Neural cell (in vitro differentiated cells): Measurements from ENCODE around the gene WDR33. TPM values are rescaled to one million over a fixed set of nuclear protein-coding genes. Genes with fewer than 3 reads are reported as not detected.

ENCODE experiments used
- H2AFZ ChIP-seq: fragments of 200-600, 300-800 bp; sonication (generic), shearing (Covaris generic); 2 replicates; pipeline ENCODE4 v1.6.0; 2014; ENCODE audit warnings: low read depth, mild to moderate bottlenecking, antibody characterized with exemption, low read length, moderate library complexity
- H3F3A ChIP-seq: fragments of 200-600 bp; shearing (Covaris generic); 2 replicates; pipeline ENCODE4 v1.6.1; 2016; ENCODE audit warnings: mild to moderate bottlenecking, moderate library complexity, mixed read lengths, antibody characterized with exemption, low read length; ENCODE audit not compliant: insufficient read depth, poor library complexity, severe bottlenecking
- H3K27ac ChIP-seq: fragments of 200-600, 300-800 bp; sonication (generic), shearing (Covaris generic); 2 replicates; pipeline ENCODE4 v1.5.1; 2014; ENCODE audit warnings: mild to moderate bottlenecking, low read length, moderate library complexity
- H3K27me3 ChIP-seq: fragments of 300-800, 200-600 bp; sonication (generic), shearing (Covaris generic); 2 replicates; pipeline ENCODE4 v1.6.0; 2014; ENCODE audit warnings: mild to moderate bottlenecking, low read depth, low read length, moderate library complexity; ENCODE audit not compliant: insufficient read depth
- H3K36me3 ChIP-seq: fragments of 300-800, 200-600 bp; sonication (generic), shearing (Covaris generic); 2 replicates; pipeline ENCODE4 v1.5.1; 2014; ENCODE audit warnings: mild to moderate bottlenecking, antibody characterized with exemption, low read length, moderate library complexity; ENCODE audit not compliant: insufficient read depth
- H3K4me2 ChIP-seq: fragments of 300-800, 200-600 bp; sonication (generic), shearing (Covaris generic); 2 replicates; pipeline ENCODE4 v1.6.0; 2014; ENCODE audit warnings: mild to moderate bottlenecking, low read length
- H3K4me3 ChIP-seq: fragments of 300-800, 200-600 bp; sonication (generic), shearing (Covaris generic); 2 replicates; pipeline ENCODE4 v1.5.1; 2014; ENCODE audit warnings: mild to moderate bottlenecking, low read length, moderate library complexity
- H3K79me2 ChIP-seq: fragments of 200-600 bp; shearing (Covaris generic); replicated peaks from 2 replicates; pipeline ENCODE4 v1.6.0; 2014; ENCODE audit warnings: mild to moderate bottlenecking, low read length, moderate library complexity; ENCODE audit not compliant: insufficient read depth
- H3K9ac ChIP-seq: fragments of 300-800, 200-600 bp; sonication (generic), shearing (Covaris generic); 2 replicates; pipeline ENCODE4 v1.6.1; 2016; ENCODE audit warnings: mild to moderate bottlenecking, low read length, mixed read lengths
- H3K9me2 ChIP-seq: fragments of 200-600 bp; shearing (Covaris generic); 2 replicates; pipeline ENCODE4 v1.6.1; 2016; ENCODE audit warnings: mild to moderate bottlenecking, low read length, mixed read lengths; ENCODE audit not compliant: insufficient read depth
- H3K9me3 ChIP-seq: fragments of 200-600, 300-800 bp; sonication (generic), shearing (Covaris generic); 2 replicates; pipeline ENCODE4 v1.6.1; 2016; ENCODE audit warnings: mild to moderate bottlenecking, mixed run types, low read length, moderate library complexity, mixed read lengths
- H4K20me1 ChIP-seq: fragments of 200-600 bp; shearing (Covaris generic); 2 replicates; pipeline ENCODE4 v1.6.1; 2016; ENCODE audit warnings: mild to moderate bottlenecking, mixed run types; ENCODE audit not compliant: insufficient read depth
- EP300 ChIP-seq: fragments of 450-650 bp; conservative IDR thresholded peaks from 2 replicates; pipeline ENCODE4 v1.6.1; 2014; ENCODE audit warnings: antibody characterized with exemption, mild to moderate bottlenecking, moderate library complexity; ENCODE audit not compliant: poor library complexity, severe bottlenecking
- EZH2 ChIP-seq: fragments of 200-600, 300-800 bp; shearing (Covaris generic), sonication (generic); IDR thresholded peaks from 2 replicates; pipeline ENCODE4 v1.6.1; 2014; ENCODE audit warnings: antibody characterized with exemption, low read length, borderline replicate concordance, mild to moderate bottlenecking; ENCODE audit not compliant: insufficient read depth, poor library complexity, severe bottlenecking
- MXI1 ChIP-seq: fragments of 450-650 bp; conservative IDR thresholded peaks from 2 replicates; pipeline ENCODE4 v1.6.1; 2014; ENCODE audit warnings: antibody characterized with exemption, mild to moderate bottlenecking; ENCODE audit not compliant: poor library complexity, severe bottlenecking
- POLR2AphosphoS5 ChIP-seq: IDR thresholded peaks from 2 replicates; pipeline ENCODE4 v1.6.1; 2012
- RAD21 ChIP-seq: fragments of 450-650 bp; conservative IDR thresholded peaks from 2 replicates; pipeline ENCODE4 v1.6.1; 2014; ENCODE audit warnings: antibody characterized with exemption, mild to moderate bottlenecking, moderate library complexity
- SMC3 ChIP-seq: fragments of 450-650 bp; conservative IDR thresholded peaks from 2 replicates; pipeline ENCODE4 v1.6.1; 2014; ENCODE audit warnings: antibody characterized with exemption, mild to moderate bottlenecking, moderate library complexity; ENCODE audit not compliant: poor library complexity
- TAF1 ChIP-seq: IDR thresholded peaks from 2 replicates; pipeline ENCODE4 v1.6.1; 2012; ENCODE audit warnings: low read depth
- polyA plus RNA-seq: library from polyadenylated mRNA; depleted of rRNA; stranded (reverse); fragments of >200 nt; gene quantifications from 2 replicates; pipeline ENCODE4 v1.2.3, GENCODE V29; 2014
- TF ChIP-seq, protein P1 (sequence below): fragments of 450-650 bp; IDR thresholded peaks from 2 replicates; pipeline ENCODE4 v1.5.1; 2014; ENCODE audit warnings: antibody characterized with exemption, mild to moderate bottlenecking, moderate library complexity; ENCODE audit not compliant: poor library complexity, severe bottlenecking
- TF ChIP-seq, protein P2 (sequence below): IDR thresholded peaks from 2 replicates; pipeline ENCODE4 v1.6.1; 2012; ENCODE audit warnings: borderline replicate concordance

WDR33 gene
- polyA plus RNA-seq, 1 donor from 2014 or later: 58.7 TPM

DNA sequence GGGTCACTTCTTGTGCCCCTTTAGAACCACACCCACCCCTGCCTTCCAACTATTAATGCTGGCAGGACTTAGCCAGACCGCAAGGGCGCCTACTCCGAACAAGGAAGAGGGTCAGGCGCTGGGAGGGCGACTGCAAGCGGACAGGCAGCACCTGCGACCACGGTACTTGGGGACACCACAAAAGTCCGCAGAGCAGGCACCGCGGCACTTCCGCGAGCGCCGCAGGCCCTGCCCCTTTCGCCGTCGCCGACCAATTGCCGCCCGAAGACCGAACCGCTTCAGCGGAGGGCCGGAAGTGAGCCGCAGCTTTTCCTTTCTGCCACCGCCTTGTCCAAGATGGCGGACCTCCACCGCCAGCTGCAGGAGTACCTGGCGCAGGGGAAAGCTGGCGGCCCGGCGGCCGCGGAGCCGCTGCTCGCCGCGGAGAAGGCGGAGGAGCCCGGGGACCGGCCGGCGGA, 109.7 kb downstream of the WDR33 start, which contains the start of gene SFT2D3:
Gene SFT2D3, plus strand, starts transcription at position 305 of the 458 bp plus-strand sequence. Its CDS starts 32 bp downstream, at position 337.
- no peaks in the 10 kb centered on the region for H3K27me3 ChIP-seq
- peaks cover 20% of the 10 kb centered on the region for H3K79me2 ChIP-seq
- H4K20me1 ChIP-seq: no peaks in the 10 kb centered on the region
- H3K9me3 ChIP-seq: no peaks in the 10 kb centered on the region
- TF ChIP-seq TAF1: no peak
- peak; percentile 90 for TF ChIP-seq POLR2AphosphoS5
- peak; percentile 16 for TF ChIP-seq RAD21
- TF ChIP-seq EZH2: no peak
- TF ChIP-seq, protein P1, sequence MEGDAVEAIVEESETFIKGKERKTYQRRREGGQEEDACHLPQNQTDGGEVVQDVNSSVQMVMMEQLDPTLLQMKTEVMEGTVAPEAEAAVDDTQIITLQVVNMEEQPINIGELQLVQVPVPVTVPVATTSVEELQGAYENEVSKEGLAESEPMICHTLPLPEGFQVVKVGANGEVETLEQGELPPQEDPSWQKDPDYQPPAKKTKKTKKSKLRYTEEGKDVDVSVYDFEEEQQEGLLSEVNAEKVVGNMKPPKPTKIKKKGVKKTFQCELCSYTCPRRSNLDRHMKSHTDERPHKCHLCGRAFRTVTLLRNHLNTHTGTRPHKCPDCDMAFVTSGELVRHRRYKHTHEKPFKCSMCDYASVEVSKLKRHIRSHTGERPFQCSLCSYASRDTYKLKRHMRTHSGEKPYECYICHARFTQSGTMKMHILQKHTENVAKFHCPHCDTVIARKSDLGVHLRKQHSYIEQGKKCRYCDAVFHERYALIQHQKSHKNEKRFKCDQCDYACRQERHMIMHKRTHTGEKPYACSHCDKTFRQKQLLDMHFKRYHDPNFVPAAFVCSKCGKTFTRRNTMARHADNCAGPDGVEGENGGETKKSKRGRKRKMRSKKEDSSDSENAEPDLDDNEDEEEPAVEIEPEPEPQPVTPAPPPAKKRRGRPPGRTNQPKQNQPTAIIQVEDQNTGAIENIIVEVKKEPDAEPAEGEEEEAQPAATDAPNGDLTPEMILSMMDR: no peak
- TF ChIP-seq EP300: no peak
- TF ChIP-seq, protein P2, sequence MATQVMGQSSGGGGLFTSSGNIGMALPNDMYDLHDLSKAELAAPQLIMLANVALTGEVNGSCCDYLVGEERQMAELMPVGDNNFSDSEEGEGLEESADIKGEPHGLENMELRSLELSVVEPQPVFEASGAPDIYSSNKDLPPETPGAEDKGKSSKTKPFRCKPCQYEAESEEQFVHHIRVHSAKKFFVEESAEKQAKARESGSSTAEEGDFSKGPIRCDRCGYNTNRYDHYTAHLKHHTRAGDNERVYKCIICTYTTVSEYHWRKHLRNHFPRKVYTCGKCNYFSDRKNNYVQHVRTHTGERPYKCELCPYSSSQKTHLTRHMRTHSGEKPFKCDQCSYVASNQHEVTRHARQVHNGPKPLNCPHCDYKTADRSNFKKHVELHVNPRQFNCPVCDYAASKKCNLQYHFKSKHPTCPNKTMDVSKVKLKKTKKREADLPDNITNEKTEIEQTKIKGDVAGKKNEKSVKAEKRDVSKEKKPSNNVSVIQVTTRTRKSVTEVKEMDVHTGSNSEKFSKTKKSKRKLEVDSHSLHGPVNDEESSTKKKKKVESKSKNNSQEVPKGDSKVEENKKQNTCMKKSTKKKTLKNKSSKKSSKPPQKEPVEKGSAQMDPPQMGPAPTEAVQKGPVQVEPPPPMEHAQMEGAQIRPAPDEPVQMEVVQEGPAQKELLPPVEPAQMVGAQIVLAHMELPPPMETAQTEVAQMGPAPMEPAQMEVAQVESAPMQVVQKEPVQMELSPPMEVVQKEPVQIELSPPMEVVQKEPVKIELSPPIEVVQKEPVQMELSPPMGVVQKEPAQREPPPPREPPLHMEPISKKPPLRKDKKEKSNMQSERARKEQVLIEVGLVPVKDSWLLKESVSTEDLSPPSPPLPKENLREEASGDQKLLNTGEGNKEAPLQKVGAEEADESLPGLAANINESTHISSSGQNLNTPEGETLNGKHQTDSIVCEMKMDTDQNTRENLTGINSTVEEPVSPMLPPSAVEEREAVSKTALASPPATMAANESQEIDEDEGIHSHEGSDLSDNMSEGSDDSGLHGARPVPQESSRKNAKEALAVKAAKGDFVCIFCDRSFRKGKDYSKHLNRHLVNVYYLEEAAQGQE: peak; percentile 78
- no peak for TF ChIP-seq MXI1
- peak; percentile 7 for TF ChIP-seq SMC3
- H3K9ac ChIP-seq: peak within 1 kb of the TSS; percentile 80
- peaks cover 10% of the 10 kb centered on the region for H3F3A ChIP-seq
- no peaks in the 10 kb centered on the region for H3K9me2 ChIP-seq
- peak within 1 kb of the TSS; percentile 85 for H3K4me3 ChIP-seq
- H3K4me2 ChIP-seq: peak within 1 kb of the TSS; percentile 94
- H2AFZ ChIP-seq: peak within 1 kb of the TSS; percentile 86
- H3K27ac ChIP-seq: peak within 1 kb of the TSS; percentile 85
- peaks cover 7% of the 10 kb centered on the region for H3K36me3 ChIP-seq

DNA sequence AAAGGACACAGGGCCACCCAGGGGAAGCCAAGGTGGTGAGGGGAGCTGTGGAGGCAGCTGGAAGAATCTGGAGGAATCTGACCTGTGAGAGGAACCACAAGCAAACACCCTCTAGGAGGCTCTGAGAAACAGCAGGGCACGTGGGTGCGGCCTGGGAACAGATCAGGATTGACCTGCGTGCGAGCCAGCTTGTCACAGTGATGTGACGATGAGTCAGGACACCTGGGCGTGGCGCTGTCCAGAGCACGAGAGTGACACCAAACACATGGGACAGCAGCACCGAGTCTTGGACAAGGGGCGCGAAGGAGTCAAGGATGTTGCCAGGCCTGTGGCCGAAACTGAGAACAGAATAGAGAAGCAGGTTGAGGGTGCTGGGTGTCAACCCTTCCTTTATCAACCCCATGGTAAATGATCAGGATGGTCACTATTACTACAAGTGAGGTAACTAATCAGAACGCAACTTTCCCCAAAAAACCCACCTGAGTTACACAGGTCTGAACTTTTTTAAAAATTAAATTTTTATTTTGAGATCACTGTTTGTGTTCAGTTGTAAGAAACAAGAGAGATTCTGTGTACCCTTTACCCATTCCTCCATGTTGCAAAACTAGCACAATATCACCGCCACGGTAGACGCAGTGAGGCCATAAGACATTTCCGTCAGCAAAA, 110.3 kb downstream of the WDR33 start:
- Histone ChIP-seq H3K4me2 (peak overlapping the region; percentile 94), H3K36me3 (peaks cover 7% of the 10 kb centered on the region), H3K27ac (peak overlapping the region; percentile 85), H3K79me2 (peaks cover 20% of the 10 kb centered on the region), H3K9ac (peak overlapping the region; percentile 80), H3K9me2 (no peaks in the 10 kb centered on the region), H2AFZ (peak overlapping the region; percentile 86), H3K4me3 (peak overlapping the region; percentile 85), H3K27me3 (peaks cover under 1% of the 10 kb centered on the region), H3F3A (peaks cover 10% of the 10 kb centered on the region), H3K9me3 (no peaks in the 10 kb centered on the region), H4K20me1 (no peaks in the 10 kb centered on the region)
- TF ChIP-seq MXI1: no peak
- no peak for TF ChIP-seq SMC3
- TF ChIP-seq, protein P1: no peak
- TF ChIP-seq EP300: no peak
- no peak for TF ChIP-seq POLR2AphosphoS5
- no peak for TF ChIP-seq RAD21
- TF ChIP-seq TAF1: no peak
- TF ChIP-seq, protein P2: no peak
